ENCODE results near the gene ZDHHC11B.
A peak's percentile ranks its signal among the peaks of the same experiment; 100 is the strongest.
"Not testable (repeated sequence)": the region's sequence is repeated elsewhere in the genome, so short reads cannot be mapped to it uniquely, and the experiment has no call there.

The ZDHHC11B gene, protein sequence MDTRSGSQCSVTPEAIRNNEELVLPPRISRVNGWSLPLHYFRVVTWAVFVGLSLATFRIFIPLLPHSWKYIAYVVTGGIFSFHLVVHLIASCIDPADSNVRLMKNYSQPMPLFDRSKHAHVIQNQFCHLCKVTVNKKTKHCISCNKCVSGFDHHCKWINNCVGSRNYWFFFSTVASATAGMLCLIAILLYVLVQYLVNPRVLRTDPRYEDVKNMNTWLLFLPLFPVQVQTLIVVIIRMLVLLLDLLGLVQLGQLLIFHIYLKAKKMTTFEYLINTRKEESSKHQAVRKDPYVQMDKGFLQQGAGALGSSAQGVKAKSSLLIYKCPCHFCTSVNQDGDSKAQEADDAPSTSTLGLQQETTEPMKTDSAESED

DNA sequence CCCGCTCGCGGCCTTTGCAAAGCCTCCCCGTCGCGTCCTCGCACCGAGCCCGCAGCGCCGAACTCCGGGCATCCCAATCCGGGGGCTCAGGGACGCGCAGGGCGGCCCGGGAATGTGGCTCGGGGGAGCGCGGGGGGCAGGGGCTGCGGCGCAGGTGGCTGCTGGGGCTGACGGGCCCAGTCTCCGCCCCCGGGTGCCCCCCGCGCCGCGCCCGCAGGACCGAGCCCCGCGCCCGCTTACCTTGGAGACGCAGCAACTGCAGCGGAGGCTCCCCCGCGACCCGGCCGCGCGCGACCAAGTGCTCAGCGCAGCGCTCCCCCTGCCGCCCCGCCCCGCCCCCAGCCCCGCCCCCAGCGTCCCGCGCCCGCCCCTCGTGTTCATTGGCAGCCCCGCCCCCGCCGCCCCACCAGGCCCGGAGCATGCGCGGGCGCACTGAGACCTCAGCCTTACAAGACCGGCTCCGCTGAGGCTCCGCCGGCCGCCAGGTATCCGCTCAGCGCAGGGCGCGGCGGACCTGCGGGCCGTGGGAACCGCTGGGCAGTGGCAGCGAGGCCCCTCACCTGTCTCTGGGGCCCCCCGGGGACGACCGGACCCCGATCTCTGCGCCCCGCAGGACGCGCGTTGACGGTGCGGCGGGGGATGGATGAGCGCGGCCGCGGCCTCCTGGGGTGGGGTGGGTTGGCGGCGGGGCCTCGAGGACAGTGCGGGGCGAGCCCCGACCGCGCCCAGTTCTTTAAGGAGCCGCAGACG, at the start of gene ZDHHC11B:
TSS of gene ZDHHC11B (minus strand) at position 302 of the 750 bp plus-strand sequence. CDS start 17,810 bp downstream, outside the sequence.
- peak within 1 kb of the TSS; percentile 40 for H3K4me3 ChIP-seq (replicated peaks; ENCODE audit: low read depth, low read length)
- DNase-seq (ENCODE audit: extremely low read depth, low read depth) = not testable (repeated sequence)

DNA sequence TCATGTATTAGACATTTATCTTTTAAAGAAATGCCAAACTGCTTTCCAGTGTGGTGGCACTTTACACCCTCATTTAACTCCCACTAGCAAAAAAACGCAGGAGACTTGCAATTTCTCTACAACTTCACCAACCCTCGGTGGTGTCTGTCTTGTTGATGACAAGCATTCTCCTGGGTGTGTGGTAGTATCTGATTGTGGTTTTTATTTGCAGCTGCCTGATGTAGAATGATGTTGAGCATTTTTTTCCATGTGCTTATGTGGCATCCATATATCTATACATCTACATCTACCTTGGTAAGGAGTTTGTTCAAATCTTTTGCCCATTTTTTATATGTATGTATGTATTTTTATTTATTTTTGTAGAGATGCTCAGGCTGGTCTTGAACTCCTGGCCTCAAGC, 49.5 kb upstream of the ZDHHC11B start:
- DNase-seq (ENCODE audit: extremely low read depth, low read depth); H3K4me3 ChIP-seq (replicated peaks; ENCODE audit: low read depth, low read length): not testable (repeated sequence)

DNA sequence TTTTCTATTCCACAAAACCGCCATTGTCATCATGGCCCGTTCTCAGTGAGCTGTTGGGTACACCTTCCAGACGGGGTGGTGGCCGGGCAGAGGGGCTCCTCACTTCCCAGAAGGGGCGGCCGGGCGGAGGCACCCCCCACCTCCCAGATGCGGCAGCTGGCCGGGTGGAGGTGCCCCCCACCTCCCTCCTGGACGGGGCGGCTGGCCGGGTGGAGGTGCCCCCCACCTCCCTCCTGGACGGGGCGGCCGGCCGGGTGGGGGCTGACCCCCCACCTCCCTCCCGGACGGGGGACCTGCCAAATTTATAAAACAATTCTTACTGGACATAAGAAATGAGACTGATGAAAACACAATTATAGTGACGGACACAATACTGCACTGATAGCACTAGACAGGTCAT, 43.7 kb upstream of the ZDHHC11B start:
- DNase-seq (ENCODE audit: extremely low read depth, low read depth); H3K4me3 ChIP-seq (replicated peaks; ENCODE audit: low read depth, low read length): not testable (repeated sequence)

DNA sequence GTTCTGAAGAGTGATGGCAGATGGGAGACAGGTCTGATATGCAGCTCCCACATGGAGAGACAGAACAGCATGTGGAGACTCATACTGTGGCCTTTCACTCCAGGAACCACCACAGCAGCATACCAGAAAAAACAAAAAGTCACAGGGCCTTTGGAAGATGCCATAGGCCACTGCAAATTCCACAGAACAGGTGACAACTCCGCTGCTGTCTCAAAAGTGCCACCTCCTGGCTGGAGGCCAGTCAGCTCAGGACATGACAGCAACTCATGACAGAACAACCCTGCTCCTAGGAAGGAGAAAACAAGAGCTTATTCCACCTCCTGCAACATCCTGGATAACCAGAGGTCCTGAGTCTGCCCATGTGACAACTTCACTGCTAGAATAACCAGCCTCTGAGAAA, 41.0 kb upstream of the ZDHHC11B start:
- not testable (repeated sequence) for DNase-seq (ENCODE audit: extremely low read depth, low read depth); H3K4me3 ChIP-seq (replicated peaks; ENCODE audit: low read depth, low read length)

DNA sequence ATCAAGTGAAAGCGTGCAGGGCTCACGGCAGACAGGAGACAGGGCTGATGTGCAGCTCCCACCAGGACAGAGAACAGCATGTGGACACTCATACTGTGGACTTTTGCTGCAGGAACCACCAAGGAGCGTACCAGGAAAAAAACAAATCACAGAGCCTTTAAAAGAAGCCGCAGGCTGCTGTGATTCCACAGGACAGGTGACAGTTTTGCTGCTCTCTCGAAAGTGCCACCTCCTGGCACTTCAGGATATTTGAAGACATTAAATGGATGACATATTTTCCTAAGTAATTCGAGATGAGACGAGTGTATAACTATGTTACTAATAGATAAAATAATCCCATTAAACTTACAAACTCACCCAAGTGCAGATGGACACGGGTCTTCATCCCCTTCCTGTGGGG, 37.0 kb upstream of the ZDHHC11B start:
- TF ChIP-seq, protein P1, sequence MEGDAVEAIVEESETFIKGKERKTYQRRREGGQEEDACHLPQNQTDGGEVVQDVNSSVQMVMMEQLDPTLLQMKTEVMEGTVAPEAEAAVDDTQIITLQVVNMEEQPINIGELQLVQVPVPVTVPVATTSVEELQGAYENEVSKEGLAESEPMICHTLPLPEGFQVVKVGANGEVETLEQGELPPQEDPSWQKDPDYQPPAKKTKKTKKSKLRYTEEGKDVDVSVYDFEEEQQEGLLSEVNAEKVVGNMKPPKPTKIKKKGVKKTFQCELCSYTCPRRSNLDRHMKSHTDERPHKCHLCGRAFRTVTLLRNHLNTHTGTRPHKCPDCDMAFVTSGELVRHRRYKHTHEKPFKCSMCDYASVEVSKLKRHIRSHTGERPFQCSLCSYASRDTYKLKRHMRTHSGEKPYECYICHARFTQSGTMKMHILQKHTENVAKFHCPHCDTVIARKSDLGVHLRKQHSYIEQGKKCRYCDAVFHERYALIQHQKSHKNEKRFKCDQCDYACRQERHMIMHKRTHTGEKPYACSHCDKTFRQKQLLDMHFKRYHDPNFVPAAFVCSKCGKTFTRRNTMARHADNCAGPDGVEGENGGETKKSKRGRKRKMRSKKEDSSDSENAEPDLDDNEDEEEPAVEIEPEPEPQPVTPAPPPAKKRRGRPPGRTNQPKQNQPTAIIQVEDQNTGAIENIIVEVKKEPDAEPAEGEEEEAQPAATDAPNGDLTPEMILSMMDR (IDR thresholded peaks at IDR 0.05; ENCODE audit: low read depth, low read length, missing control alignments) = no peak
- H3K4me3 ChIP-seq (replicated peaks; ENCODE audit: low read depth, low read length) = no peak overlapping the region
- DNase-seq (ENCODE audit: extremely low read depth, low read depth) = no peak

DNA sequence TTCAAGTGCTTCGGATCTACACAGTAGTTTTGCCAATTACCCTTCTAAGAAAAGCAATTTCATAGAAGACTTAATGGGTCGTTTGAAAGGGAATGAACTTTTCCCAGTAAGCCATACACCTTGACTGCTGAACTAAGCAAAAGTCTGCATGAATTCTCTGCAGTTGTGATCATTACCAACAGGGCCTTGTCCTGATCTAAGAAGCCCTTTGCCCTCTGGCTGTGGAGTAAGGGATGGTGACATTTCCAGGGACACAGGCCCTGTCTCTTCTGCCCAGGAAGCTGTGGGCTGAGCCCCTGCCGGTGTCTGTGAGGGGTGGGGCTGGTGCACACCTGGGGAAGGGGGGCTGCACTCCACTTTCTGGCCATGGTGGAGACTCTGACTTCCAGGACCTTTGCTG, 35.7 kb upstream of the ZDHHC11B start:
- TF ChIP-seq, protein P1 (IDR thresholded peaks at IDR 0.05; ENCODE audit: low read depth, low read length, missing control alignments) = no peak
- no peak overlapping the region for H3K4me3 ChIP-seq (replicated peaks; ENCODE audit: low read depth, low read length)

DNA sequence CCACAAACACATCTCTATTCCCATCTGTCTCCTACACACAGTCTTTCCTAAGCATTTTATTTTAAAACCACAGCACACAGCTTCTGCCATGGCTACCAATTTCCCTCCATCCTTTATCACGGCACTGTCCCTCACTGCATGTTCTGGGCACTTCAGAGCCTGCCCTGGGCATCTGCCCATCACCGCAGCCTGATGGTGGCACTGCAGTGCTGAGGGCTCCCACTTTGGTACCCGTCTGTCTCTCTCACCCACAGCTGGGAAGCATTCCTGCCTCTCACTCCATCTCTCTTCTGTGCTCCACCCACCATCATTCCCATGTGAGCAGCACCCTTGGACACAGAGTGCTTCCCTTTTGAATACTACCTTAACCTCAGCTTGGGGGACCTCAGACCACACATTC, 34.5 kb upstream of the ZDHHC11B start:
- TF ChIP-seq, protein P1 (IDR thresholded peaks at IDR 0.05; ENCODE audit: low read depth, low read length, missing control alignments) = no peak
- DNase-seq (ENCODE audit: extremely low read depth, low read depth) = no peak
- no peak overlapping the region for H3K4me3 ChIP-seq (replicated peaks; ENCODE audit: low read depth, low read length)

More for the DNA sequence above, 35.7 kb upstream of the ZDHHC11B start:
- DNase-seq (ENCODE audit: extremely low read depth, low read depth) = no peak

DNA sequence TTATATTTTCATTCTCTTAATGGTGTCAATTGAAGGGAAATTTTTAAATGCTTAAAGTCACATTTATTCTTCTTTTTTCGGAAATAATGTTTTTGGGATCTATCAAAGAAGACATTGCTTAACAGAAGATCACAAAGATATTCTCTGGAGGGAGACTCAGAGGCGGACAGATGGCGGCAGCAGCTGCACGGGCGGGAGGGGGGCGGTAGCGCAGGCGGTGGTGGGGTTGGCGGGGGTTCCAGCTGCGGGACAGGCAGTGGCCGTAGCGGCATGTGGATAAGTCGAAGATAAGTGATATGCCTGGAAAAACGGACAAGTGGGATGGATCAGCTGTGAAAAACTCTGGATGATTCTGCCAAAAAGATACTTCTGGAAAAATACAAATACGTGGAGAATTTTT, 31.6 kb upstream of the ZDHHC11B start:
- TF ChIP-seq, protein P1 (IDR thresholded peaks at IDR 0.05; ENCODE audit: low read depth, low read length, missing control alignments) = no peak
- DNase-seq (ENCODE audit: extremely low read depth, low read depth) = no peak
- no peak overlapping the region for H3K4me3 ChIP-seq (replicated peaks; ENCODE audit: low read depth, low read length)

DNA sequence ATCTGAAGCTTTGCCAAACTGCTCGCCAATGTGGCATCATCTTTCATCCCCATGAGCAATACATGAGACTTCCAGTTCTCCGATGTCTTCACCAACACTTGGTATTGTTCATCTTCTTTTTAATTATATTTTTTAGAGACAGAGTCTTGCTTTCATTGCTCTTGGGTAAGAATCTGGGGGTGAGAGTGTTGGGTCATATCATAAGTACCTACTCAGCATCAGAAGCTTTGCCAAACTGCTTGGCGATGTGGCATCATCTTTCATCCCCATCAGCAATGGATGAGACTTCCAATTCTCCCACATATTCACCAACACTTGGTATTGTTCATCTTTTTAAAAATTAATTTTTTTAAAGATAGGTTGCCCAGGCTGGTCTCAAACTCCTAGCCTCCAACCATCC, 30.9 kb upstream of the ZDHHC11B start:
- H3K4me3 ChIP-seq (replicated peaks; ENCODE audit: low read depth, low read length) = no peak overlapping the region
- no peak for DNase-seq (ENCODE audit: extremely low read depth, low read depth)
- TF ChIP-seq, protein P1 (IDR thresholded peaks at IDR 0.05; ENCODE audit: low read depth, low read length, missing control alignments) = no peak

DNA sequence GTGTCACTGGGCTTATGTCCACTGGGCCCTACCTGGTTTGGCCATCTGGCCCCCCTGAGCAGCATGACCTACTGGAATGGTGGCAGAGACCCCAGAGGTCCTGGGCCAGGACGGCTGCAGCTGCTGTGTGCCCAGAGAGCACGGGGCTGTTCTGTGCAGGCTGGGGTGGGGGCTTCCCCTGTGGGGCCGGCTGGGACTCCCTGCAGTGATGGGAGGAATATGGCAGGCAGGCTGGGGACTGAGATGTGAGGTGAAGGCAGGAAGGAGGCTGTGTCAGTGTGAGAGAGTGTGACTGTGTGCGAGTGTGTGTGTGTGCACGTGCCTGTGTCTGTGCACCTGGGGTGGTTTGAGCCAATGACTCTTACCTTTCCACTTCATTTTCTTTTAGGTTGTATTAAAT, 29.0 kb upstream of the ZDHHC11B start:
- not testable (repeated sequence) for H3K4me3 ChIP-seq (replicated peaks; ENCODE audit: low read depth, low read length); DNase-seq (ENCODE audit: extremely low read depth, low read depth)

DNA sequence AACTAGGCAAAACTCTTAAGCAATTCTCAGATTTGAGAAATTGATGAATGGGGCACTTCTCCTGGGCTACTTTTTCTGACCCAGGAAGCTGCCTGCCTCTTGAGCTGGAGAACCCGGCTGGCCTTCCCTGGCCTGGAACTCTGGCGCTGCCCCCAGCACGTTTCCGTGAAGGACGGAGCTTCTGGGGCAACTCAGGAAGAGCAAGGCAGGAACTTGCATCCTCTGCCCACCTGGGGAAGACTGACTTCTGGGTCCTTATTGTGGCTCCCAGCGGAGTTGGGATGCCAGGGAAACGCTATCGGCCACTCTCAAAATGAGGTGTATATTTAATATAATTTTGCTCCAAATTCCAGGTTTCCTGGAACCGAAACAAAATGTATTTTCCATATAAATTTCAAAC, 26.9 kb upstream of the ZDHHC11B start:
- H3K4me3 ChIP-seq (replicated peaks; ENCODE audit: low read depth, low read length) = not testable (repeated sequence)

More for the DNA sequence above, 26.9 kb upstream of the ZDHHC11B start:
- DNase-seq (ENCODE audit: extremely low read depth, low read depth) = not testable (repeated sequence)
